Activated naive CD8-positive, alpha-beta T cell treated with anti-CD3 and anti-CD28 coated beads for 36 hours (primary cell): ENCODE measurements around the gene UQCRC1. TPM values are rescaled to one million over a fixed set of nuclear protein-coding genes. Genes with fewer than 3 reads are reported as not detected.

Experiments used
- DNase-seq: peaks from one replicate; pipeline ENCODE4 v3.0.0; 2021
- H3K27ac Mint-ChIP-seq: one replicate; pipeline ENCODE4 v1.8.0; 2022; ENCODE audit warnings: mild to moderate bottlenecking, moderate library complexity, mixed read lengths
- H3K27me3 Mint-ChIP-seq: one replicate; pipeline ENCODE4 v1.8.0; 2022; ENCODE audit warnings: mild to moderate bottlenecking, mixed read lengths
- H3K36me3 Mint-ChIP-seq: one replicate; pipeline ENCODE4 v1.8.0; 2021; ENCODE audit warnings: mild to moderate bottlenecking, mixed read lengths
- H3K4me1 Mint-ChIP-seq: one replicate; pipeline ENCODE4 v1.8.0; 2021; ENCODE audit warnings: mixed read lengths
- H3K4me3 Mint-ChIP-seq: one replicate; pipeline ENCODE4 v1.8.0; 2022; ENCODE audit warnings: mild to moderate bottlenecking, moderate library complexity, mixed read lengths
- H3K9me3 Mint-ChIP-seq: one replicate; pipeline ENCODE4 v1.8.0; 2022; ENCODE audit warnings: mixed read lengths
- total RNA-seq, 2 experiments: library from RNA; stranded (reverse); gene quantifications; one replicate each; pipeline ENCODE4 v1.2.3, GENCODE V29; 2021

UQCRC1 gene
- total RNA-seq, 2 experiments from 2014 or later, result 193 to 209 TPM

- Mint-ChIP-seq H3K36me3 (no peaks in the 10 kb centered on the region), H3K4me1 (no peaks in the 10 kb centered on the region), H3K9me3 (no peaks in the 10 kb centered on the region), H3K4me3 (no peak overlapping the region), H3K27me3 (no peaks in the 10 kb centered on the region), H3K27ac (no peak overlapping the region)
- no peak for DNase-seq
Observed at GRCh38 chr3:48576647-48577046, 32.8 kb downstream of the UQCRC1 start.

- H3K36me3 Mint-ChIP-seq, result no peaks in the 10 kb centered on the region
- H3K9me3 Mint-ChIP-seq, result no peaks in the 10 kb centered on the region
- no peaks in the 10 kb centered on the region for H3K4me1 Mint-ChIP-seq
- no peak overlapping the region for H3K27ac Mint-ChIP-seq
- no peaks in the 10 kb centered on the region for H3K27me3 Mint-ChIP-seq
- no peak for DNase-seq
- no peak overlapping the region for H3K4me3 Mint-ChIP-seq
Observed at GRCh38 chr3:48575366-48575765, 34.1 kb downstream of the UQCRC1 start.

GRCh38 chr3:48573973-48574585 is 35.4 kb downstream of the UQCRC1 start:
- no peaks in the 10 kb centered on the region for H3K27me3 Mint-ChIP-seq
- no peak overlapping the region for H3K27ac Mint-ChIP-seq
- H3K36me3 Mint-ChIP-seq, result no peaks in the 10 kb centered on the region
- no peak overlapping the region for H3K4me3 Mint-ChIP-seq
- no peak for DNase-seq
- no peaks in the 10 kb centered on the region for H3K9me3 Mint-ChIP-seq
- no peaks in the 10 kb centered on the region for H3K4me1 Mint-ChIP-seq

- Mint-ChIP-seq H3K27me3 (no peaks in the 10 kb centered on the region), H3K27ac (no peak overlapping the region), H3K9me3 (no peaks in the 10 kb centered on the region), H3K36me3 (no peaks in the 10 kb centered on the region), H3K4me1 (no peaks in the 10 kb centered on the region), H3K4me3 (no peak overlapping the region)
- no peak for DNase-seq
Observed at GRCh38 chr3:48572517-48572916, 36.9 kb downstream of the UQCRC1 start.

- H3K36me3 Mint-ChIP-seq, result no peaks in the 10 kb centered on the region
- H3K9me3 Mint-ChIP-seq, result no peaks in the 10 kb centered on the region
- no peak for DNase-seq
- no peaks in the 10 kb centered on the region for H3K27me3 Mint-ChIP-seq
- no peak overlapping the region for H3K4me3 Mint-ChIP-seq
- H3K4me1 Mint-ChIP-seq, result no peaks in the 10 kb centered on the region
- H3K27ac Mint-ChIP-seq, result no peak overlapping the region
Observed at GRCh38 chr3:48571938-48572337, 37.5 kb downstream of the UQCRC1 start.

GRCh38 chr3:48569808-48570450 is 39.5 kb downstream of the UQCRC1 start:
- Mint-ChIP-seq H3K27ac (no peak overlapping the region), H3K9me3 (no peaks in the 10 kb centered on the region), H3K4me3 (no peak overlapping the region), H3K27me3 (no peaks in the 10 kb centered on the region), H3K4me1 (peaks cover 6% of the 10 kb centered on the region), H3K36me3 (no peaks in the 10 kb centered on the region)
- no peak for DNase-seq

GRCh38 chr3:48569400-48569799 is 40.0 kb downstream of the UQCRC1 start:
- H3K9me3 Mint-ChIP-seq, result no peaks in the 10 kb centered on the region
- peaks cover 6% of the 10 kb centered on the region for H3K4me1 Mint-ChIP-seq
- no peak overlapping the region for H3K27ac Mint-ChIP-seq
- no peaks in the 10 kb centered on the region for H3K36me3 Mint-ChIP-seq
- H3K4me3 Mint-ChIP-seq, result no peak overlapping the region
- DNase-seq, result no peak
- no peaks in the 10 kb centered on the region for H3K27me3 Mint-ChIP-seq

GRCh38 chr3:48568476-48568875 is 41.0 kb downstream of the UQCRC1 start:
- no peak for DNase-seq
- Mint-ChIP-seq H3K36me3 (no peaks in the 10 kb centered on the region), H3K4me3 (no peak overlapping the region), H3K9me3 (no peaks in the 10 kb centered on the region), H3K27ac (no peak overlapping the region), H3K27me3 (no peaks in the 10 kb centered on the region), H3K4me1 (peaks cover 9% of the 10 kb centered on the region)

- Mint-ChIP-seq H3K4me1 (peaks cover 9% of the 10 kb centered on the region), H3K27ac (no peak overlapping the region), H3K4me3 (no peak overlapping the region), H3K27me3 (no peaks in the 10 kb centered on the region), H3K36me3 (no peaks in the 10 kb centered on the region), H3K9me3 (no peaks in the 10 kb centered on the region)
- DNase-seq, result no peak
Observed at GRCh38 chr3:48567500-48567899, 41.9 kb downstream of the UQCRC1 start.

- Mint-ChIP-seq H3K9me3 (no peaks in the 10 kb centered on the region), H3K4me3 (no peak overlapping the region), H3K4me1 (peaks cover 9% of the 10 kb centered on the region), H3K27ac (no peak overlapping the region), H3K36me3 (no peaks in the 10 kb centered on the region), H3K27me3 (no peaks in the 10 kb centered on the region)
- DNase-seq, result no peak
Observed at GRCh38 chr3:48567090-48567489, 42.4 kb downstream of the UQCRC1 start.

- H3K4me3 Mint-ChIP-seq, result no peak overlapping the region
- no peak overlapping the region for H3K27ac Mint-ChIP-seq
- DNase-seq, result no peak
- no peaks in the 10 kb centered on the region for H3K36me3 Mint-ChIP-seq
- H3K27me3 Mint-ChIP-seq, result no peaks in the 10 kb centered on the region
- no peaks in the 10 kb centered on the region for H3K9me3 Mint-ChIP-seq
- H3K4me1 Mint-ChIP-seq, result peaks cover 9% of the 10 kb centered on the region
Observed at GRCh38 chr3:48566401-48566760, 43.1 kb downstream of the UQCRC1 start.

- Mint-ChIP-seq H3K4me3 (no peak overlapping the region), H3K27ac (no peak overlapping the region), H3K27me3 (no peaks in the 10 kb centered on the region), H3K9me3 (no peaks in the 10 kb centered on the region), H3K36me3 (no peaks in the 10 kb centered on the region), H3K4me1 (peaks cover 10% of the 10 kb centered on the region)
- peak; percentile 14 for DNase-seq
Observed at GRCh38 chr3:48565591-48566400, 43.6 kb downstream of the UQCRC1 start.

GRCh38 chr3:48565186-48565585 is 44.3 kb downstream of the UQCRC1 start:
- H3K9me3 Mint-ChIP-seq, result no peaks in the 10 kb centered on the region
- H3K27ac Mint-ChIP-seq, result no peak overlapping the region
- H3K4me1 Mint-ChIP-seq, result peaks cover 10% of the 10 kb centered on the region
- H3K4me3 Mint-ChIP-seq, result no peak overlapping the region
- no peaks in the 10 kb centered on the region for H3K36me3 Mint-ChIP-seq
- H3K27me3 Mint-ChIP-seq, result no peaks in the 10 kb centered on the region
- DNase-seq, result no peak

GRCh38 chr3:48564667-48565066 is 44.8 kb downstream of the UQCRC1 start:
- Mint-ChIP-seq H3K27me3 (no peaks in the 10 kb centered on the region), H3K4me1 (peaks cover 10% of the 10 kb centered on the region), H3K27ac (no peak overlapping the region), H3K36me3 (no peaks in the 10 kb centered on the region), H3K4me3 (no peak overlapping the region), H3K9me3 (no peaks in the 10 kb centered on the region)
- DNase-seq, result no peak

- Mint-ChIP-seq H3K27ac (no peak overlapping the region), H3K4me1 (peaks cover 10% of the 10 kb centered on the region), H3K27me3 (no peaks in the 10 kb centered on the region), H3K36me3 (no peaks in the 10 kb centered on the region), H3K4me3 (no peak overlapping the region), H3K9me3 (no peaks in the 10 kb centered on the region)
- no peak for DNase-seq
Observed at GRCh38 chr3:48564022-48564421, 45.4 kb downstream of the UQCRC1 start.
